Left colon (tissue), 2 donors: ENCODE measurements around the gene SLC18A3. TPM values are rescaled to one million over a fixed set of nuclear protein-coding genes. Genes with fewer than 3 reads are reported as not detected.

ENCODE experiments used
- ATAC-seq: fragments of 200-7000 bp; cut with Tn5 transposase; one replicate; pipeline ENCODE4 v1.9.1; 2020; ENCODE audit warnings: mild to moderate bottlenecking, moderate library complexity
- DNase-seq, 2 donors: peaks; one replicate each; pipeline ENCODE4 v3.0.0-alpha.2; 2020
- intact Hi-C, 2 donors: fragments of 100-400 bp; cut with DNase I in 1 of 2; cut with micrococcal nuclease in 1 of 2; formaldehyde crosslinking; loops; one replicate each; pipeline versions ENCODE4 v1.11.2 to v1.14.0; 2022; cut with DNase I, micrococcal nuclease
- total RNA-seq, 2 donors: library from RNA; stranded (reverse); fragmentation: NEBNext Ultra II Directional; extraction: Animal tissue kit (Norgen Biotek cat#: 25700); gene quantifications; one replicate each; pipeline ENCODE4 v1.2.1, GENCODE V29; 2021
- donor health status: DM: no; HTN: no; CAD: no.
- donor health status: DM: yes; HTN: yes; CAD: no.

Gene SLC18A3
- total RNA-seq, 2 donors from 2014 or later: 0.12 to 0.14 TPM

DNA sequence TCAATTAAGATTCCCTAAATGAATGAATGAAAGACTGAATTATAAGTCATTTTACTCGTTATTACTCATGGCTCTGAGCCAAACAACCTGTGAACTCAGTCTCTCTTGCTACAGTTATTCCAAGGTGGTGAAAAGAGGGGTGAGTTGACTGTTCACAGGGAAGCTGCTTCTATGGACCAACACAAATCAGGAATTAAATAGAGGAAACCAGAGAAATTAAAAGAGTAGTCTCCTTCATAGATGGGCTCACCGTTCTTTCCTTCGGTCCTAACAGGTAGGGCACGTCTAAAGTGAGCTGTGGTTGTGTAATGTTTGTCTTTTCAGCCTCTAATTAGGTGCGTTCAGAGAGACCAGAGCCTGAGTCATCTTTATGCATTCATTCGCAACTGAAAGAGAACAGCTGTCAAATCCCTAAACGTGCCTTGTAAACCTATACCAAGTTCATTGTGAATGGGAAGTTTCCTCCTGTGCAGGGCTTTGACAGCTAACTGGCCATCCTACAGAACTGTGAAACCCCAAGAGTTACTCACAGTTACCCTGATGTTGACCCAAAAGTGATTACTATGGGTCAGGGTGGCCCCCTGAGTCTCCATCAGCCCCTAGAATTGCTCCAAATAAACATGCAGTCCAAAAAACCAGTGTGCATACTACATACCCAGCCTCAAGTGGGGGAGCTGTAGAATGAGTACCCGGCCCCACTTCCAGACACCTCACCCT lies 51.2 kb downstream of the SLC18A3 start:
- no peak for ATAC-seq
- no peak for DNase-seq

More for the DNA sequence above, 51.2 kb downstream of the SLC18A3 start:
- intact Hi-C loops: no loop called here

Other genes with a start within 250 kb of the SLC18A3 start
- under 1 TPM in 1 of 2 donors, not detected in 1; 0.11 TPM for gene DRGX, start 214.2 kb upstream of the SLC18A3 start, total RNA-seq
- gene ERCC6, start 71.2 kb upstream of the SLC18A3 start, total RNA-seq: 10 to 100 TPM; 16.4 to 24.5 TPM
- under 1 TPM; 0.59 to 0.82 TPM for gene CHAT, start 3.7 kb downstream of the SLC18A3 start, total RNA-seq
- not detected for gene C10orf53, start 69.3 kb downstream of the SLC18A3 start, total RNA-seq
- gene OGDHL, start 152.0 kb downstream of the SLC18A3 start, total RNA-seq: 1 to 10 TPM; 1.1 to 1.3 TPM